Measurements from ENCODE around the gene RRBP1. TPM values are rescaled to one million over a fixed set of nuclear protein-coding genes. Genes with fewer than 3 reads are reported as not detected.
"Not testable (repeated sequence)": the region's sequence is repeated elsewhere in the genome, so short reads cannot be mapped to it uniquely, and the experiment has no call there.

The RRBP1 gene
- total and polyA plus RNA-seq, 7 experiments from 2014 or later = 4.1 to 73.9 (median 28.1) TPM

GRCh38 chr20:17662333-17663039 lies 19.6 kb downstream of the RRBP1 start:
- H3K4me3 ChIP-seq (ENCODE audit: low read length) = no peak overlapping the region
- ChIA-PET CTCF (no interaction called here), POLR2A (no interaction called here)
- peaks cover 7 to 38% (median 30%) of the 10 kb centered on the region in 5 donors for H3K36me3 Mint-ChIP-seq
- no peaks in the 10 kb centered on the region for H3K27me3 ChIP-seq (ENCODE audit: control insufficient read depth in 2 of 2, insufficient read depth in 2 of 2, low read length in 2 of 2)
- intact Hi-C loops (cut with micrococcal nuclease) = no loop called here
- DNase-seq = no peak
- peak overlapping the region in 1 of 9 donors; percentile 65 for H3K27ac Mint-ChIP-seq
- peaks cover 0 to 12% (median 7%) of the 10 kb centered on the region in 3 experiments for H3K36me3 ChIP-seq (ENCODE audit: control insufficient read depth in 2 of 3, insufficient read depth in 3 of 3, low read length in 3 of 3)
- no peaks in the 10 kb centered on the region for H3K9me3 ChIP-seq (ENCODE audit: control insufficient read depth in 2 of 3, low read length in 3 of 3)
- ATAC-seq = peak; percentile 18
- H3K27me3 Mint-ChIP-seq = no peaks in the 10 kb centered on the region
- no peak overlapping the region for H3K27ac ChIP-seq (ENCODE audit: low read depth, low read length)
- H3K4me3 Mint-ChIP-seq = peak overlapping the region in 1 of 10 donors; percentile 42
- H3K9me3 Mint-ChIP-seq = peaks cover 0 to 8% (median 0%) of the 10 kb centered on the region in 11 donors
- no peaks in the 10 kb centered on the region for H3K4me1 ChIP-seq (ENCODE audit: control insufficient read depth in 2 of 2, insufficient read depth in 2 of 2, low read length in 2 of 2)
- H3K4me1 Mint-ChIP-seq = peaks cover 22 to 60% (median 37%) of the 10 kb centered on the region in 7 donors

GRCh38 chr20:17661121-17661744 lies 20.8 kb downstream of the RRBP1 start:
- peaks cover 0 to 8% (median 0%) of the 10 kb centered on the region in 11 donors for H3K9me3 Mint-ChIP-seq
- ATAC-seq = no peak
- no peaks in the 10 kb centered on the region for H3K27me3 Mint-ChIP-seq
- no peak for DNase-seq
- Histone ChIP-seq H3K36me3 (ENCODE audit: control insufficient read depth in 2 of 3, insufficient read depth in 3 of 3, low read length in 3 of 3) (peaks cover 0 to 12% (median 7%) of the 10 kb centered on the region in 3 experiments), H3K4me1 (ENCODE audit: control insufficient read depth in 2 of 2, insufficient read depth in 2 of 2, low read length in 2 of 2) (no peaks in the 10 kb centered on the region), H3K9me3 (ENCODE audit: control insufficient read depth in 2 of 3, low read length in 3 of 3) (no peaks in the 10 kb centered on the region), H3K4me3 (ENCODE audit: low read length) (no peak overlapping the region), H3K27ac (ENCODE audit: low read depth, low read length) (no peak overlapping the region), H3K27me3 (ENCODE audit: control insufficient read depth in 2 of 2, insufficient read depth in 2 of 2, low read length in 2 of 2) (no peaks in the 10 kb centered on the region)
- intact Hi-C loops (cut with micrococcal nuclease) = no loop called here
- peak overlapping the region in 2 of 9 donors; percentile 15 to 45 for H3K27ac Mint-ChIP-seq
- ChIA-PET CTCF (no interaction called here), POLR2A (no interaction called here)
- H3K4me1 Mint-ChIP-seq = peaks cover 21 to 55% (median 30%) of the 10 kb centered on the region in 7 donors
- peaks cover 7 to 45% (median 38%) of the 10 kb centered on the region in 5 donors for H3K36me3 Mint-ChIP-seq
- H3K4me3 Mint-ChIP-seq = no peak overlapping the region

GRCh38 chr20:17660667-17661066 lies 21.4 kb downstream of the RRBP1 start:
- Histone ChIP-seq H3K4me1 (ENCODE audit: control insufficient read depth in 2 of 2, insufficient read depth in 2 of 2, low read length in 2 of 2) (no peaks in the 10 kb centered on the region), H3K9me3 (ENCODE audit: control insufficient read depth in 2 of 3, low read length in 3 of 3) (no peaks in the 10 kb centered on the region), H3K36me3 (ENCODE audit: control insufficient read depth in 2 of 3, insufficient read depth in 3 of 3, low read length in 3 of 3) (peaks cover 0 to 12% (median 7%) of the 10 kb centered on the region in 3 experiments), H3K4me3 (ENCODE audit: low read length) (no peak overlapping the region), H3K27me3 (ENCODE audit: control insufficient read depth in 2 of 2, insufficient read depth in 2 of 2, low read length in 2 of 2) (no peaks in the 10 kb centered on the region), H3K27ac (ENCODE audit: low read depth, low read length) (no peak overlapping the region)
- ATAC-seq (no peak), DNase-seq (no peak)
- H3K4me3 Mint-ChIP-seq = no peak overlapping the region
- H3K27ac Mint-ChIP-seq = peak overlapping the region in 1 of 9 donors; percentile 46
- intact Hi-C loops (cut with micrococcal nuclease) = no loop called here
- peaks cover 0 to 8% (median 0%) of the 10 kb centered on the region in 11 donors for H3K9me3 Mint-ChIP-seq
- POLR2A ChIA-PET = no interaction called here
- H3K4me1 Mint-ChIP-seq = peaks cover 15 to 51% (median 24%) of the 10 kb centered on the region in 7 donors
- peaks cover 7 to 46% (median 37%) of the 10 kb centered on the region in 5 donors for H3K36me3 Mint-ChIP-seq
- CTCF ChIA-PET = no interaction called here
- no peaks in the 10 kb centered on the region for H3K27me3 Mint-ChIP-seq

GRCh38 chr20:17659801-17660200 lies 22.2 kb downstream of the RRBP1 start:
- H3K36me3 ChIP-seq (ENCODE audit: control insufficient read depth in 2 of 3, insufficient read depth in 3 of 3, low read length in 3 of 3) = peaks cover 0 to 12% (median 7%) of the 10 kb centered on the region in 3 experiments
- H3K4me3 ChIP-seq (ENCODE audit: low read length) = no peak overlapping the region
- peaks cover 0 to 8% (median 0%) of the 10 kb centered on the region in 11 donors for H3K9me3 Mint-ChIP-seq
- no peaks in the 10 kb centered on the region for H3K9me3 ChIP-seq (ENCODE audit: control insufficient read depth in 2 of 3, low read length in 3 of 3)
- no peaks in the 10 kb centered on the region for H3K27me3 ChIP-seq (ENCODE audit: control insufficient read depth in 2 of 2, insufficient read depth in 2 of 2, low read length in 2 of 2)
- peak overlapping the region in 2 of 9 donors; percentile 20 to 62 for H3K27ac Mint-ChIP-seq
- intact Hi-C loops (cut with micrococcal nuclease) = no loop called here
- H3K27ac ChIP-seq (ENCODE audit: low read depth, low read length) = no peak overlapping the region
- POLR2A ChIA-PET = no interaction called here
- H3K4me1 ChIP-seq (ENCODE audit: control insufficient read depth in 2 of 2, insufficient read depth in 2 of 2, low read length in 2 of 2) = no peaks in the 10 kb centered on the region
- DNase-seq = no peak
- CTCF ChIA-PET = no interaction called here
- H3K4me3 Mint-ChIP-seq = no peak overlapping the region
- H3K36me3 Mint-ChIP-seq = peaks cover 7 to 46% (median 37%) of the 10 kb centered on the region in 5 donors
- no peak for ATAC-seq
- peaks cover 8 to 50% (median 18%) of the 10 kb centered on the region in 7 donors for H3K4me1 Mint-ChIP-seq
- no peaks in the 10 kb centered on the region for H3K27me3 Mint-ChIP-seq

- POLR2A ChIA-PET = not testable (repeated sequence)
Observed at GRCh38 chr20:17659344-17659743, 22.7 kb downstream of the RRBP1 start.

GRCh38 chr20:17658648-17658993 lies 23.4 kb downstream of the RRBP1 start:
- Histone ChIP-seq H3K36me3 (ENCODE audit: control insufficient read depth in 2 of 3, insufficient read depth in 3 of 3, low read length in 3 of 3) (peaks cover 0 to 12% (median 7%) of the 10 kb centered on the region in 3 experiments), H3K4me3 (ENCODE audit: low read length) (no peak overlapping the region), H3K4me1 (ENCODE audit: control insufficient read depth in 2 of 2, insufficient read depth in 2 of 2, low read length in 2 of 2) (no peaks in the 10 kb centered on the region), H3K27ac (ENCODE audit: low read depth, low read length) (no peak overlapping the region), H3K9me3 (ENCODE audit: control insufficient read depth in 2 of 3, low read length in 3 of 3) (no peaks in the 10 kb centered on the region), H3K27me3 (ENCODE audit: control insufficient read depth in 2 of 2, insufficient read depth in 2 of 2, low read length in 2 of 2) (no peaks in the 10 kb centered on the region)
- ChIA-PET POLR2A (no interaction called here), CTCF (no interaction called here)
- no peak for ATAC-seq
- Mint-ChIP-seq H3K9me3 (peaks cover 0 to 8% (median 0%) of the 10 kb centered on the region in 11 donors), H3K4me3 (no peak overlapping the region), H3K4me1 (peaks cover 0 to 38% (median 11%) of the 10 kb centered on the region in 7 donors), H3K36me3 (peaks cover 7 to 46% (median 37%) of the 10 kb centered on the region in 5 donors), H3K27ac (no peak overlapping the region), H3K27me3 (no peaks in the 10 kb centered on the region)
- DNase-seq = no peak
- intact Hi-C loops (cut with micrococcal nuclease) = no loop called here

More at GRCh38 chr20:17659344-17659743, 22.7 kb downstream of the RRBP1 start:
- H3K4me3 Mint-ChIP-seq; H3K27ac Mint-ChIP-seq; H3K9me3 ChIP-seq (ENCODE audit: control insufficient read depth in 2 of 3, low read length in 3 of 3); H3K27me3 Mint-ChIP-seq; H3K27ac ChIP-seq (ENCODE audit: low read depth, low read length); DNase-seq; ATAC-seq; CTCF ChIA-PET; H3K4me3 ChIP-seq (ENCODE audit: low read length); H3K4me1 ChIP-seq (ENCODE audit: control insufficient read depth in 2 of 2, insufficient read depth in 2 of 2, low read length in 2 of 2); H3K9me3 Mint-ChIP-seq; H3K27me3 ChIP-seq (ENCODE audit: control insufficient read depth in 2 of 2, insufficient read depth in 2 of 2, low read length in 2 of 2); intact Hi-C loops (cut with micrococcal nuclease): not testable (repeated sequence)
- peaks cover 7 to 46% (median 37%) of the 10 kb centered on the region in 5 donors for H3K36me3 Mint-ChIP-seq
- H3K4me1 Mint-ChIP-seq = peaks cover 6 to 46% (median 18%) of the 10 kb centered on the region in 7 donors
- peaks cover 0 to 12% (median 7%) of the 10 kb centered on the region in 3 experiments for H3K36me3 ChIP-seq (ENCODE audit: control insufficient read depth in 2 of 3, insufficient read depth in 3 of 3, low read length in 3 of 3)
